22Rv1 (cell line): ENCODE results near the gene NDRG3.

Source experiments
- ZFX ChIP-seq: fragments of 450-650 bp; IDR thresholded peaks from 2 replicates; pipeline ENCODE4 v1.6.1; 2017; ENCODE audit warnings: antibody characterized with exemption, borderline replicate concordance
- TF ChIP-seq, protein P1 (sequence below): fragments of 450-650 bp; IDR thresholded peaks from 2 replicates; pipeline ENCODE4 v1.5.1; 2017; ENCODE audit warnings: mild to moderate bottlenecking

DNA sequence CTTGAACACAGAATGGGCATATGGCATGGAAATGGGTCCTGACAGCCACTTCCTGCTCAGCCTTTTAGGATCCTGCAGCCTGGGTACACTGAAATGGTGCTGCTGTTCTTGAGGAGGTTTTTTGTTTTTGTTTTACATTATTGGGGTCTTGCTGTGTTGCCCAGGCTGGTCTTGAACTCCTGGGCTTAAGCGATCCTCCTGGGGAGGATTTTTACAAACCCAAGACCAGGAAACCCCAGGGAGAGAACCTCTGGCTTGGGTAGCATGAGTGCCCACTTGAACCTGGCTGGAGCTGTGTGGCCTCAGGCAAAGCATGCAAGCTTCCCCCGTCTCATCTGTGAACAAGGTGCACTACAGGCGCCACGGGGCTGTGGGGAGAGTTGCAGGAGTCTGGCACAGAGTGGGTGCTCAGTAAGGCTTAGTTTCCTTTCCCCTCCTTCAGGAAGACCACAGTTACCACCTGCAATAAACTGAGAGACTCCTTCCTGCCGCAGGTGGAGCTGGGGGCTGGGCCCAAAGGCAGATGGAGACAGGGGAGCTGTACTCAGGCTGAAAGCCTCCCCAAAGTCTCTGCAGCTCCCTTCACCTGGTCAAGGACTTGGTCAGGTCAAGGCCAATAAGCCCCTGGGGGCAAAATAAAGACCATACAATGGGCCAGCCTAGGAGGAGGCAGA is 101.7 kb downstream of the NDRG3 start:
- TF ChIP-seq, protein P1, sequence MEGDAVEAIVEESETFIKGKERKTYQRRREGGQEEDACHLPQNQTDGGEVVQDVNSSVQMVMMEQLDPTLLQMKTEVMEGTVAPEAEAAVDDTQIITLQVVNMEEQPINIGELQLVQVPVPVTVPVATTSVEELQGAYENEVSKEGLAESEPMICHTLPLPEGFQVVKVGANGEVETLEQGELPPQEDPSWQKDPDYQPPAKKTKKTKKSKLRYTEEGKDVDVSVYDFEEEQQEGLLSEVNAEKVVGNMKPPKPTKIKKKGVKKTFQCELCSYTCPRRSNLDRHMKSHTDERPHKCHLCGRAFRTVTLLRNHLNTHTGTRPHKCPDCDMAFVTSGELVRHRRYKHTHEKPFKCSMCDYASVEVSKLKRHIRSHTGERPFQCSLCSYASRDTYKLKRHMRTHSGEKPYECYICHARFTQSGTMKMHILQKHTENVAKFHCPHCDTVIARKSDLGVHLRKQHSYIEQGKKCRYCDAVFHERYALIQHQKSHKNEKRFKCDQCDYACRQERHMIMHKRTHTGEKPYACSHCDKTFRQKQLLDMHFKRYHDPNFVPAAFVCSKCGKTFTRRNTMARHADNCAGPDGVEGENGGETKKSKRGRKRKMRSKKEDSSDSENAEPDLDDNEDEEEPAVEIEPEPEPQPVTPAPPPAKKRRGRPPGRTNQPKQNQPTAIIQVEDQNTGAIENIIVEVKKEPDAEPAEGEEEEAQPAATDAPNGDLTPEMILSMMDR: no peak
- no peak for TF ChIP-seq ZFX
